HG02938 (cell line): ENCODE measurements around the gene TIGD4.

ENCODE experiments used
- ATAC-seq: cut with Tn5 transposase; IDR thresholded peaks from one replicate; pipeline ENCODE4 v1.9.1; 2021; ENCODE audit warnings: mild to moderate bottlenecking, moderate library complexity; ENCODE audit not compliant: unreplicated experiment

TIGD4 gene

DNA sequence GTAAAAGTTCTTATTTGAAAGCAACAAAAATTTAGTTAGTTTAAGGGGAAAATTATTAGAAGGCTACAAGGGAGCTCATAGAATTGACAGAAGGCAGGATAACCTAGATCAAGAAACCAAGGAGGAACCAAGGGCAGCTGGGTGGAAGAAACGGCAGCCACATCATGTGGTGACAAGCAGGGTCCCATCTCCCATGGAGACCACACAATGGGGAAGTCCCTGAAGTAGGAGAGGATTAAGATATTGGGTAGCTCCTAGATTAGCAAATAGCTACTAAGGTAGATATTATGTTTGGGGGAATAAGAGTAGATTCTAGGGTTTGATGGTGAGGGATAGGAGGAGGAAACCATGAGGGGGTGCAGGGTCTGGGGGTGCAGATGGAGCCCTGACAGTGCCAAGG, 51.7 kb downstream of the TIGD4 start:
- ATAC-seq, result no peak

DNA sequence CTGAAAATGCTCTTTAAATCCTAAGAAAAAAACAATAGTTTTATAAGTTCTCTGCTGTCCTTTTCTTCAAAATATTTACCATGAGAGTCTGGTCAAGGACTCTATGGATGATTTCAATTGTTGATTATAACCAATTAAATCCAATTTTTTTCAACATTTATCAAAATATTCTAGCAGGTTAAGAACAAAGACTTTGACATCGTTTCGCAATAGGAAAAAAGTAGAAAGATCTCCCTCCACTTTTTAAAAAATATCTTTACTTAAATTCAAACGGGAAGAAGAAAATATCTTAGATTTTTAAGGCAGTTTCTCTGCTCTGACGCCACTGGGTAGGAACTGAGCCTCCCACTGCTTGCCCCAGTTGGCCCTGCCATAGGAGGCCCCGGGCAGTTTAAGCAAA, 55.0 kb downstream of the TIGD4 start:
- no peak for ATAC-seq

DNA sequence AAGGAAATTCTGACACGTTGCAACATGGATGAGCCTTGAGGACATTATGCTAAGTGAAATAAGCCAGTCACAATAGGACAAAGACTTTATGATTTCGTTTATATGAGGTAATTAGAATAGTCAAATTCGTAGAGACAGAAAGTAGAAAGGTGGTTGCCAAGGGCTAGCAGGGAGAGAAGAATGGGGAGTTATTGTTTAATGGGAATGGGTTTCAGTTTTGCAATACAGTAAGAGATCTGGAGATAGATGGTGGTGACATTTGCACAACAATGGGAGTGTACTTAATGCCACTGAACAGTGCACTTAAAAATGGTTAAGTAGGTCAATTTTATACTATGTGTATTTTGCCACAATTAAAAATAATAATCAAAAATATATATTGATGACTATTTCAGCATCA, 56.3 kb downstream of the TIGD4 start:
- ATAC-seq, result no peak

DNA sequence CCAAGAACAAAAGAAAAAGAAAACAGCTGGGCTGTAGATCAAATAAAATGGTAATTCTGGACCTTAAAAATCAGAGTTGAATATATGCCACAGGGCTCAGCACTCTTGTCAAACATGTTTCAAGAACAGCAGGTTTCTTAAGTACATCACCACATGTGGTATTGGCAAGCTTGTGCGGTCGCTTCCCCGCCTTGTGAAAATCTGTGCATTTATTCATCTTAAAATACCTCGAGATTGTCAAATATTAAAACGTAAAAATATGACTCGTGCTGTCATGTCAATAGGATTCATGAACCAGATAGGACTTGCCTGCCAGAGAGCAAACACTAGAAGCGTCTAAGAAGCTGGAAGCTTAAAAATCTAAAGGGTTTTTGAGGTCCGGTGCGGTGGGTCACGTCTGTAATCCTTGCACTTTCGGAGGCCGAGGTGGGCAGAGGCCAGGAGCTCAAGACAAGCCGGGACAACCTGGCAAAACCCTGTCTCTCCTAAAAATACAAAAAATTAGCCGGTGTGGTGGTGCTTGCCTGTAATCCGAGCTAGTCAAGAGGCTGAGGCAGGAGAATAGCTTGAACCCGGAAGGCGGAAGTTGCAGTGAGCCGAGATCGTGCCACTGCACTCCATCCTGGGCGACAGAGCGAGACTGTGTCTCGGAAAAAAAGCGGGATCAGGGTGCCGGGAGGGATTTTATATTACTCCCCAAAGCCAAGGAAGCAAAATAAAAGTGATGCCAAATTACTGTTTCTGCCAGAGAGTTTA, 59.6 kb downstream of the TIGD4 start:
- no peak for ATAC-seq
